ENCODE data around the gene C11orf42.

GRCh38 chr11:6258141-6258540 lies 52.8 kb downstream of the C11orf42 start:
- TF ChIP-seq CTCF (IDR thresholded peaks at IDR 0.05) (no peak), EZH2 (IDR thresholded peaks at IDR 0.05; ENCODE audit: borderline replicate concordance, insufficient read depth, low read depth, low read length, poor library complexity, severe bottlenecking) (no peak)

All from B cell (primary cell).